Right ventricle myocardium inferior (tissue), 1 donor: Measurements from ENCODE around the gene FGF16. TPM values are rescaled to one million over a fixed set of nuclear protein-coding genes. Genes with fewer than 3 reads are reported as not detected.
"Not testable (repeated sequence)": the region's sequence is repeated elsewhere in the genome, so short reads cannot be mapped to it uniquely, and the experiment has no call there.

Experiments used
- ATAC-seq: fragments of 200-7000 bp; cut with Tn5 transposase; one replicate; pipeline ENCODE4 v1.9.1; 2020; ENCODE audit warnings: mild to moderate bottlenecking, moderate library complexity
- DNase-seq: peaks from one replicate; pipeline ENCODE4 v3.0.0; 2021; ENCODE audit errors: missing footprints
- intact Hi-C: fragments of 100-400 bp; cut with DNase I; formaldehyde crosslinking; loops from one replicate; pipeline ENCODE4 v1.11.0; 2022
- total RNA-seq: library from RNA; stranded (reverse); fragmentation: NEBNext Ultra II Directional; extraction: Animal tissue kit (Norgen Biotek cat#: 25700); gene quantifications from one replicate; pipeline ENCODE4 v1.2.1, GENCODE V29; 2021
- donor health status: DM: no; HTN: yes; CAD: no; lungs with severe emphysema.

Gene FGF16
- total RNA-seq, 1 donor from 2014 or later = 0.24 TPM

GRCh38 chrX:77442728-77443127 lies 4.5 kb upstream of the FGF16 start:
- intact Hi-C loops = loop anchor here (10.0 kb wide), 1 partner anchor 452 kb away; the partner anchor contains the start of genes COX7B and MAGT1
- ATAC-seq = no peak

GRCh38 chrX:77444075-77444474 lies 3.1 kb upstream of the FGF16 start:
- ATAC-seq = no peak
- DNase-seq = no peak
- intact Hi-C loops = loop anchor here (10.0 kb wide), 1 partner anchor 451 kb away; the partner anchor contains the start of genes COX7B and MAGT1

More at GRCh38 chrX:77442728-77443127, 4.5 kb upstream of the FGF16 start:
- no peak for DNase-seq

DNA sequence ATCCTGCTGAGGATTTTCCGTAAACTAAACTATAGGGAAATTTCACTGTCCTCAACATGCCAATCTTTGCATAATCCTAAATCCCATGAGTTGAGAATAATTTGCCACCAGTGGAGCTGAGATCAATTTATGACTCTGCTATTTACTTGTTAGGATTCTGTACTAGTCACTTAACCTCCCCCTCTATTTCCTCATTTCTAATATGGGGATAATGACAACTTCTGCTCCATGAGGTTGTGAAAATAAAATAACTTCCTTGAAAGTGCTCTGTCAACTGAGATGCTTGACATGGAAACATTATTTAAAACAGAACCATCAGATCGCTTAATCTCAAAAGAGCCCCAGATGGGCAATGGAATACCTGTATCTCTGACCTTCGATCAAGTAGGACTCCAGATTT lies 2.6 kb upstream of the FGF16 start:
- ATAC-seq (no peak), DNase-seq (no peak)

DNA sequence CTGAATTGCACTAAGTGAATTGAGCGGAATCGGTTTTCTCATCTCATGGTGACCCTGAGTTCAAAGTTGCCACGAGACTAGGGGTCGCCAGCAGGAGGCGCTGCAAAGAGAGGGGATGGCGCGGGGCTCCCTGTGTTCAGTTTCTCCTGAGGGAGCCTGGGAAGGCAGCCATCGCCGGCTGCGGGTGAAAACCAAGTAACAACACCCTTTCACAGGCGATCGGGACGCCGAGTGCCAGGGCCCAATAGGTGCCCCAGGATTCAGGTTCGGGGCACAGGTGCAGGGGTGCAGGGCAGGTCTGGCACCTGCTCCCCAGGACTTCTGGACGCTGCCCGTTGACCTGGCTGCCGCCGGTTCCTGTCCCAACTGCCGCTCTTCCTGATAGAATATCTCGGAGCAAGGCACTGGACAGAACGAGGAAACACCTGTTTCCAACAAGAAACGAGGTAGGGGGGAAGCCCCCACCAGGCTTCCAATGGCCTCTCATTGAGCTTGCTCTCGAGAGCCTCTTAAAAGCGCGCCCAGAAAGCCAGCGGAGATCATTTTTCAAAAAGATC lies 1.1 kb upstream of the FGF16 start:
- no peak for ATAC-seq
- intact Hi-C loops = loop anchor here (10.0 kb wide), 1 partner anchor 449 kb away; the partner anchor contains the start of genes COX7B and MAGT1
- no peak for DNase-seq

More for the DNA sequence above, 2.6 kb upstream of the FGF16 start:
- intact Hi-C loops = loop anchor here (10.0 kb wide), 1 partner anchor 450 kb away; the partner anchor contains the start of genes COX7B and MAGT1

DNA sequence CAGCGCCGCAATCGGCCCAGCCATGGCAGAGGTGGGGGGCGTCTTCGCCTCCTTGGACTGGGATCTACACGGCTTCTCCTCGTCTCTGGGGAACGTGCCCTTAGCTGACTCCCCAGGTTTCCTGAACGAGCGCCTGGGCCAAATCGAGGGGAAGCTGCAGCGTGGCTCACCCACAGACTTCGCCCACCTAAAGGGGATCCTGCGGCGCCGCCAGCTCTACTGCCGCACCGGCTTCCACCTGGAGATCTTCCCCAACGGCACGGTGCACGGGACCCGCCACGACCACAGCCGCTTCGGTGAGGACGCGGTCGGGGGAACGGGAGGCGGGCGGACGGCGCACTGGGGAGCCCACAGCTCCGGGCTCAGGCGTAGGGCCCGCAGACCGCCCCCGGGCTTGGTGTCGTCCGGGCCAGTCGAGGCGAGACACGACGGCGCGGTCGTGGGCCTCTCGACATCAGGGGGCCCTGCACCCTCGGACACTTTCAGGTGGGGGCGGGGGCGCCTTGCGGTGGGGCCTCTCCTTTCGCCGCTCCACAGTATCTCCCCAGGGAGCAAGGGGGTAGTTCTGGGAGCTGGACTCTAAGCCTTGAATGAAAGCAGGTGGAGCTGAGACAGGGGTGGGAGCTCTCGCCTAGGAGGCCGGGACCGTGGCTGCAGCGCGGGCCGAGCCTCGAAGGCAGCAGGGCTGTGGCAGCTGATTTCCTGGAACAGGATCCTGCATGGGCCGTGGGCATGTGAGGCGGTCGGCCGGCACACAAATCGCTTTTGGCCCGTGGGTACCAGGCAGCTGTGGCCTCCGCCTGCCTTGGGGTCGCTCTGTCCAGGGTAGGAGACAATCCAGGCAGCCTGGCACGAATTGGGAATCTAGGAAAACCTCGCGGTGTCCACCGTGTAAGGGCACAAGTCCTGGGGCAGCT lies 722 bp downstream of the FGF16 start:
- DNase-seq (no peak), ATAC-seq (no peak)
- intact Hi-C loops = loop anchor here (10.0 kb wide), 1 partner anchor 447 kb away; the partner anchor contains the start of genes COX7B and MAGT1

GRCh38 chrX:77450415-77450814 lies 3.2 kb downstream of the FGF16 start:
- intact Hi-C loops = no loop called here
- ATAC-seq = no peak
- no peak for DNase-seq

- ATAC-seq = peak; percentile 20
- no peak for DNase-seq
- intact Hi-C loops = no loop called here
Measured at GRCh38 chrX:77450996-77451395, 3.8 kb downstream of the FGF16 start.

GRCh38 chrX:77453190-77453589 lies 6.0 kb downstream of the FGF16 start:
- intact Hi-C loops = no loop called here
- DNase-seq (no peak), ATAC-seq (no peak)

DNA sequence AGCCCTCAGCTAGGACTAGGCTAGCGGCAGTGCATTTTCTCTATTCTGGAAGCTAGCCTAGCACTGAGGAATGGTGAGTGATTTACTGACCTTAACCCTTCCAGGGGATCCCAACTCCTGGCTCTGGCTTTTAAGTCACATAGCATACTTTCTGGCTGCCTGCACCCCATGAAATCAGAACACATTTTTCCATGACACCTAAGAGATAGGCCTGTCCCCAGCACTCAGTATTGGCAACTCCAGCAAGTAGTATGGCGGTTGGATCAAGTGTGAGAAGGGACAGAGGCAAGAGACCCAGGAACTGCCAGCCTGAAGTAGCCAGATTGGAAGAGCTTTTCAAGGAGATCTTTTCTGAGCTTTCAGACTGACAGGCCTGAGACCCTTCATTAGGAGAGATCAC lies 8.2 kb downstream of the FGF16 start:
- intact Hi-C loops = no loop called here
- ATAC-seq (peak; percentile 74), DNase-seq (no peak)

GRCh38 chrX:77484045-77484444 lies 36.9 kb downstream of the FGF16 start:
- ATAC-seq (no peak), DNase-seq (no peak)
- intact Hi-C loops = no loop called here

DNA sequence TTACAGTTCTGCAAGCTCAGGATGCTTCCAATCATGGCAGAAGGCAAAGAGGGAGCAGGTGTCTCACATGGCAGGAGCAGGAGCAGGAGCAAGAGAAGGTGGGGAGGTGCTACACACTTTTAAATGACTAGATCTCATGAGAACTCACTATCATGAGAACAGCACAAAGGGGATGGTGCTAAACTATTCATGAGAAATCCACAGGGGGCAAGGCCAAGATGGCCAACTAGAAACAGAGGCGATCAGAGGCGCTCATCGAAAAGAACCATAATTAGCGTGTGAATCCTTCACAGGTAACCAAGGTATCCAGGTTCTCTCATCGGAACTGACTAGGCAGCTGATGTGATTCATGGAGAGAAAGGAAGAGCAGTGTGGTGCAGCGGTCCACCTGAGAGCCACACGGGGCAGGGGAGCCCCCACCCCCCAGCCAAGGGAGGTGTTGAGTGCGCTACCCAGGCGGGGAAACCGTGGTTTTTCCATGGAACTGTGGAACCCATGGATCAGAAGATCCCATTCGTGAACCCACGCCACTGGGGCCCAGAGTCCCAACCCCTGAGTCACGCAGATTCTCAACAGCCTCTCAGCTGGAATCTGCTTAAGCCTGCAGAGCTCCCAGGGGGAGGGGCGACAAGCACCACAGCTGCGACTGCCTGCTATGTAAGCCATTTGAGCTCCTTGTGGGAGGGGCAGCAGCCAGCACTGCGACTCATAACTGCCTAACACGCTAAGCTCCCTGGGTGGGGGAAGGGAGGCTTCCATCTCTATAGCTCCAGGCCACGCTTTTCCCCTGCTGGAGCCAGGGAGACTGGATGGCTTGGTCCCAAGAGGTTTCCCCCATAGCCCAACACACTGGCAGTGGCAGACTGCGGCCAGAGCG lies 46.7 kb downstream of the FGF16 start:
- intact Hi-C loops = no loop called here
- ATAC-seq (no peak), DNase-seq (no peak)

DNA sequence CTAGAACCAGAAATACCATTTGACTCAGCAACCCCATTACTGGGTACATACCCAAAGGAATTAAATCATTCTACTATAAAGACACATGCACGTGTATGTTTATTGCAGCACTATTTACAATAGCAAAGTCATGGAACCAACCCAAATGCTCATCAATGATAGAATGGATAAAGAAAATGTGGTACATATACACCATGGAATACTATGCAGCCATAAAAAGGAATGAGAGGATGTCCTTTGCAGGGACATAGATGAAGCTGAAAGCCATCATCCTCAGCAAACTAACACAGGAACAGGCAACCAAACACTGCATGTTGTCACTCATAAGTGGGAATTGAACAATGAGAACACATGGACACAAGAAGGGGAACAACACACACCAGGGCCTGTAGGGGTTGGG lies 53.0 kb downstream of the FGF16 start:
- intact Hi-C loops, DNase-seq, ATAC-seq: not testable (repeated sequence)

DNA sequence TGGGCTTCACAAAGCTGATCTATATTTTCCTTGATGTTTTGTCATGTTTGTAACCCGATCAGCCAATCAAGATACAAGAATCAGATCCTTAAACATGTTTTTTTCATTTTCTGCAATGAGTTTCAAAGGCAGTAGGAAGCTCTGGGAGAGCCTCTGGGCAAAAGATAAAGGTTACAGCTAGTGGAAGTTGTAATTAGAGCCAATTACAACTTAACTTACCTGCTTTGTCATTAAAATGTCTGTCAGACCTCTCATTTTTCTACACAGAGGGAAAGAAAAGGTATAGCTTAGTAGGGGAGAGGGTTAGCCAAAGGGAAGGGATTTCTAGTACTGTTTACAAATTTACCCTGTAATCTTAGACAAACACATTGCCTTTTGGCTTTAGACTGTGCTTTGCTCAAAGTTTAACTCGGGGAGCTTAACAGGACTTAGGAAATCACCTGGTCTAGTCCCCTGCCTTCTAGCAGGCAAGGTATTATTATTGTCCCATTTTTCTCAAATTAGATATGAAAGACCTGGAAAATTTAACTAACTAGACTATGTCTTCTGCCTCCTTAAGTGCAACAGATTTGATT lies 55.8 kb downstream of the FGF16 start:
- intact Hi-C loops = no loop called here
- DNase-seq = no peak
- no peak for ATAC-seq

DNA sequence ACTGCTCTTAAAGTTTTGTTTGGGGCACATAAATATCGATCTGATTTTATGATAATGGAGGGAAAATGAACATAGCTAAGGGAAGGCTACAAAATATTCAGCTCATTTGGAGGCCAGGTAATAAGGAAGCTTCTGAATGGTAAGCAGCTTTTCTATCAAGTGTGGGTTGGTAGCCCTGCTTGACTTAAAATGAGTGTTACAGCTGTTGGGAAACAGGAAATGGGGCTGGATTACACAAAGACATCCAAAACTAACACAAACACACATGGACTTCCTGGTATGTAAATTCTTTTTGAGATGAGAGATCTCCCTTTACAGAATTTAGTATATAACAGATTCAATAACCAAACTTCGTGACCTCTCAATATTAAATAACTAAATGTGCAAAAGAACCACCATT lies 58.0 kb downstream of the FGF16 start:
- no peak for ATAC-seq
- intact Hi-C loops = no loop called here

More for the DNA sequence above, 58.0 kb downstream of the FGF16 start:
- no peak for DNase-seq
